Ovary (tissue), 3 donors: Measurements from ENCODE around the gene LGALS1.

Source experiments
- CTCF ChIP-seq, 3 donors: fragments of 450-650 bp in 2 of 3; fragments of 200-600 bp in 1 of 3; IDR thresholded peaks; one replicate each; pipeline versions ENCODE4 v1.5.1 to v1.8.0; 2016 to 2022; ENCODE audit warnings: antibody characterized with exemption in 3 of 3, mild to moderate bottlenecking in 1 of 3
- EP300 ChIP-seq: sonication (generic); formaldehyde crosslinking; IDR thresholded peaks from one replicate; pipeline ENCODE4 v1.6.1; 2017; ENCODE audit warnings: antibody characterized with exemption
- donor health status: DM: no; HTN: no; CAD: no.

- no peak for TF ChIP-seq EP300
- TF ChIP-seq CTCF (IDR thresholded peaks at IDR 0.05) = no peak
These were observed 50.3 kb downstream of the LGALS1 start for GRCh38 chr22:37725551-37726240.
